GM12874 (cell line): Measurements from ENCODE around the gene PALM2AKAP2.

Source experiments
- CTCF ChIP-seq: IDR thresholded peaks from 2 replicates; pipeline ENCODE4 v1.5.1; 2011; ENCODE audit warnings: low read depth, mild to moderate bottlenecking, control low read depth, low read length, moderate library complexity; ENCODE audit not compliant: insufficient read depth

The PALM2AKAP2 gene

DNA sequence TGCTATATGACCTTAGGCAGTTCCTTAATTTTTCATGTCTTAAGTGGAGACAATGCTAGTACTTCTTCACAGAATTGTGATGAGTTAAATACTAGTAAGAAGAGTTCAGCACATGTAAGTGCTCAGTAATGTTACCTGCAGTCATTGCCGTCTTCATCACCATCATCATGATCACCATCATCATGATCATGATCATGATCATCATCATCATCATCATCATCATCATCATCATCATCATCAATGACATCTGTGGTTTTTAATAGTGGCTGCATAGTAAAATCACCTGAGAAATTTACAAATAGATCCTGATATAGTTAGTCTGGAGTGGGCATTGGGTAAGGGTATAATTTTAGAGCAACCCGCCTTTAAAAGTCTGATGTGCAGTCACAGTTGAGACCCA, 14.7 kb upstream of the PALM2AKAP2 start:
- TF ChIP-seq CTCF: no peak

GRCh38 chr9:109765830-109766229, 14.2 kb upstream of the PALM2AKAP2 start:
- no peak for TF ChIP-seq CTCF

GRCh38 chr9:109766351-109766750, 13.6 kb upstream of the PALM2AKAP2 start:
- no peak for TF ChIP-seq CTCF

DNA sequence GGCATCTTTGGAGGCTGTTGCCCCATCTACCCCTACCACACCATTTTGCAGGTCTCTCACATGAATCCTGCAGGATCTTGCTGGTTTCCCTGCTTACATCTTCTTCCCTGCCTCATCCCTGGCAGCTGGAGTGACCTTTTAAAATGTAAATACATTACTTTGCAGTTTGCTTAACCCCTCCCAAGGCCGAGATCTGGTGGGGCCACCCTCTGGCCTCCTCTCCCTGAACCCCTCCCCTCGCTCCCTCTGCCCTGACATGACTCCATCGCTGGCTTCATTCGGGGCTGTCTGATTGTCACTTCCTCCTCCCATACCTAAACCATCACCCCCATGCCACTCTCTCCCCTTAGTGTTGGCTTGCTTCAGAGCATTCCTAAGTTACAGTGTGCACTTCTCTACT, 12.6 kb upstream of the PALM2AKAP2 start:
- TF ChIP-seq CTCF: no peak

DNA sequence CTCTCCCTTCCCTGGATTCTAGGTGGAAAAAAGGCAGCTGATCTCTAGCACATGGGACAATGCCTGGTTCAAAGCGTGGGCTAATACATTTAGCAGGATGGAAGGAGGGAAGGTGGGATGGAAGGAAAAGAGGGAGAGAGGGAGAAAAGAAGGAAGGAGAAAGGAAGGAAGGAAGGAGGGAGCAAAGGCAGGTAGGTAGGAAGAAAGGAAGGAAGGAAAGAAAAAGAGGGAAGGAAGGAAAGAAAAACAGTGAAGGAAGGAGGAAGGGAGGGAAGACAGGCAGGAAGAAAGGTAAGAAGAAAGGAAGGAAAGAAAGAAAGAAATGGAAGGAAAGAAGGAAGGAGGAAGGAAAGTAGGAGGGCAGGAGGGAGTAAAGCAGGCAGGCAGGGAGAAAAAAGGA, 12.2 kb upstream of the PALM2AKAP2 start:
- TF ChIP-seq CTCF: no peak

- no peak for TF ChIP-seq CTCF
Measured at GRCh38 chr9:109769250-109769649, 10.7 kb upstream of the PALM2AKAP2 start.

- no peak for TF ChIP-seq CTCF
Measured at GRCh38 chr9:109770101-109770500, 9.9 kb upstream of the PALM2AKAP2 start.

DNA sequence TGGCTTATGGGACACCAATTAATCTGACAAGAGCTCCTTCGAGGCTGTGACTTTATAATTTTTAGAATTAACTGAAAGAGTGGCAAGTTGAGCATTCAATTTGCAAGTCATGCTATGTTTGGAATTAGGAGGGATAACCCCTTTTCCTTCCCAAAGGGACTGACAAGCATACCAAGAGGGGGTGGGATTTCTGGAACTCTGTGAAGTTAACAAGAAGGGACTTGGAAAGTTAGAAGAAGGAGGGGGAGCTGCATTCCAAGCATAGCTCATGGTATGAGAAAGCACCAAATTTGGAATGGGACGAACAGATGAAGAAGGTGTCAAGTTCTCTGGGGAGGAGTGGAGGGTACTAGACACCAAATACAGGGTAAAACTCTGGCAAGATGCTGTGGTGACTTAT, 8.9 kb upstream of the PALM2AKAP2 start:
- no peak for TF ChIP-seq CTCF
